ENCODE measurements around the gene ZNF571.

The ZNF571 gene

GRCh38 chr19:37594304-37594981, at the start of gene ZNF571, which contains the start of gene ZNF540:
Gene ZNF571 (minus strand): TSS chr19:37594792. CDS start chr19:37586676, 8,116 bp downstream.
Gene ZNF540 (plus strand): TSS chr19:37594876. CDS start chr19:37598448, 3,572 bp downstream.
- peak; percentile 84 for DNase-seq

DNA sequence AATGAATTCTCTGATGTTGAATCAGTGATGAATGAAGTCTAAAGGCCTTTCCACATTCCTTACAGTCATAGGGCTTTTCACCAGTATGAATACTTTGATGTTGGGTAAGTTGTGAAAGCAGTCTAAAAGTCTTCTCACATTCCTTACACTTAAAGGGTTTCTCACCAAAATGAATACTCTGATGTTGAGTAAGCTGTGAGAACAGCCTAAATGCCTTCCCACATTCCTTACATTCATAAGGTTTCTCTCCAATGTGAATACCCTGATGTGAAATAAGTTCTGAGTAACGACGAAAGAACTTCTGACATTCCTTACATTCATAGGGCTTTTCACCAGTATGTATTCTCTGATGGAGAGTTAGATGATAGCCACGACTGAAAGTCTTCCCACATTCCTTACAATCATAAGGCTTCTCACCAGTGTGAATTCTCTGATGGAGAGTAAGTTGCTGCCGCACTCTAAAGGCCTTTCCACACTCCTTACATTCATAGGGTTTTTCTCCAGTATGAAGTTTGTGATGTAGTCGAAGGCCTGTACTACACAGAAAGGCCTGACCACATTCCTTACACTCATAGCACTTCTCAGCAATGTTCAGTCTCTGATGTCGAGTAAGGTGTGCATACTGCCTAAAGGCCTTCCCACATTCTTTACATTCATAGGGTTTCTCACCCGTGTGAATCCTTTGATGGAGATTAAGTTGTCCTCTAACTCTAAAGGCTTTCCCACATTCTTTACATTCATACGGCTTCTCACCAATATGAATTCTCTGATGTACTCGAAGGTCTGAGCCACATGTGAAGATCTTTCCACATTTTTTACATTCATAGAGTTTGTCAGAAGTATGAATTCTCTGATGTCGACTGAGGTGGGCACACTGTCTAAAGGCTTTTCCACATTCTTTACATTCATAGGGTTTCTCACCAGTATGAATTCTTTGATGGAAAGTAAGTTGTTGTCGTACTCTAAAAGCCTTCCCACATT, 40.8 kb upstream of the ZNF571 start:
- no peak for DNase-seq

DNA sequence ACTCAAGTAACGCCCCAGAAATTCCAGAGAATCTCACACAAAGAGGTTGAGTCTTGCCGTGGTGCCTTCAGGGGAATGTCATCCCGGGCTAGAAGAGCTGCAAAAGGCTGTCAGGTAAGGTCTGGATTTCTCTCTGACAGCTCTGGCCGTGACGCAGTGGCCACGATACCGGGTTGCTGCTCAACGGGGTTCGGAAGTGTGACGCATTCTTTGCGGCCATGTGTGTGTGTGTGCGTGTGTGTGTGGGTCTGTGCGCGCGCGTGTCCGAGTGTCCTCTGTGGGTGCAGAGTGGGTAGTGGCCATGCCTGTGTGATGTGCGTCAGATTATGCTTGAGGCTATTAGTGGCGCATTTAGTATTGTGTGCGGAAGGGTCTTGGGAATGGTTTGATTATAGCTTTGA, 390 bp upstream of the ZNF571 start:
- DNase-seq = no peak

- no peak for DNase-seq
These were observed 642 bp downstream of the ZNF571 start for GRCh38 chr19:37593996-37594303.

- no peak for DNase-seq
These were observed 11.3 kb downstream of the ZNF571 start for GRCh38 chr19:37583340-37583739.

- no peak for DNase-seq
These were observed 22.4 kb downstream of the ZNF571 start for GRCh38 chr19:37572203-37572602.

DNA sequence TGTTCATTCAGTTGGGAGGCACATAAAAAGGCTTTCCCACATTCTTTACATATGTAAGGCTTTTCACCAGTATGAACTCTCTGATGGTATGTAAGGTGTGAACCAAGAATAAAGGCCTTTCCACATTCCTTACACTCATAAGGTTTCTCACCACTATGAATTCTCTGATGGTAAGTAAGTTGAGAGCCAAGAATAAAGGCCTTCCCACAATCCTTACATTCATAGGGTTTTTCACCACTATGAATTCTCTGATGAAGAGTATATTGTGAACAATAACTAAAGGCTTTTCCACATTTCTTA, 29.3 kb downstream of the ZNF571 start:
- DNase-seq = no peak

- DNase-seq = no peak
These were observed 29.8 kb downstream of the ZNF571 start for GRCh38 chr19:37564624-37565369.

DNA sequence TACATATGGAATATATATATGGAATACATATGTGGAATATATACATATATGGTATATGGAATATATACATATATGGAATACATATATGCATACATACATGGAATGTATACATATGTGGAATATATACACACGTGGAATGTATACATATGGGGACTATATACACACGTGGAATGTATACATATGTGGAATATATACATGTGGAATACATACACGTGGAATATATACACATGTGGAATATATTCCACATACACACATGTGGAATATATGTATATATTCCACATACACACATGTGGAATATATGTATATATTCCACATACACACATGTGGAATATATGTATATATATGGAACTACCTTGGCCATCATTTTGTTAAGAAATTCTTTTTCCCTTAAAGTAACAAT, 31.1 kb downstream of the ZNF571 start:
- DNase-seq = no peak

- DNase-seq = no peak
These were observed 43.2 kb downstream of the ZNF571 start for GRCh38 chr19:37551129-37551993.

- DNase-seq = no peak
These were observed 57.1 kb downstream of the ZNF571 start for GRCh38 chr19:37537391-37537947.

DNA sequence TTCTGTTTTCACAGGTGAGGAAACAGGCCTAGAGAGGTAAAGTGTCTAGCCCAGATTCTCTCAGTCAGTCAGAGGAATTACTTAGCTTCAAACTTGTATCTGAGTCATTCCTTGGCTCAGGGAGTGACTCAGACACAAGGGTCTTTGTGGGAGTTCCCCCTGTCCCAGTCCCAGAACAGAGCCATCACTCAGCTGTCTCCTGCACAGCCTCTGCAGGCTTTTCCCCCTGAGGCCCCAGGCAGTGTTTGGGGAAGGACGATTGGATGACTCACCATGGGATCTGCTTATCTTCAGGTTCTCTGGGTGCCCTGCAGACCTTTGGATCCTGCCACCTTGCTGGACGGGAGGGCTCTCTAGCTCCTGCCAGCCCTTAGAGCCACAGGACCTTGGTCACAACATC, 74.7 kb downstream of the ZNF571 start:
- no peak for DNase-seq

Measured in NCI-H524 treated with DMSO at 0.1 percent for 48 hours (cell line).